ENCODE measurements around the gene SUPT5H.

SUPT5H gene

DNA sequence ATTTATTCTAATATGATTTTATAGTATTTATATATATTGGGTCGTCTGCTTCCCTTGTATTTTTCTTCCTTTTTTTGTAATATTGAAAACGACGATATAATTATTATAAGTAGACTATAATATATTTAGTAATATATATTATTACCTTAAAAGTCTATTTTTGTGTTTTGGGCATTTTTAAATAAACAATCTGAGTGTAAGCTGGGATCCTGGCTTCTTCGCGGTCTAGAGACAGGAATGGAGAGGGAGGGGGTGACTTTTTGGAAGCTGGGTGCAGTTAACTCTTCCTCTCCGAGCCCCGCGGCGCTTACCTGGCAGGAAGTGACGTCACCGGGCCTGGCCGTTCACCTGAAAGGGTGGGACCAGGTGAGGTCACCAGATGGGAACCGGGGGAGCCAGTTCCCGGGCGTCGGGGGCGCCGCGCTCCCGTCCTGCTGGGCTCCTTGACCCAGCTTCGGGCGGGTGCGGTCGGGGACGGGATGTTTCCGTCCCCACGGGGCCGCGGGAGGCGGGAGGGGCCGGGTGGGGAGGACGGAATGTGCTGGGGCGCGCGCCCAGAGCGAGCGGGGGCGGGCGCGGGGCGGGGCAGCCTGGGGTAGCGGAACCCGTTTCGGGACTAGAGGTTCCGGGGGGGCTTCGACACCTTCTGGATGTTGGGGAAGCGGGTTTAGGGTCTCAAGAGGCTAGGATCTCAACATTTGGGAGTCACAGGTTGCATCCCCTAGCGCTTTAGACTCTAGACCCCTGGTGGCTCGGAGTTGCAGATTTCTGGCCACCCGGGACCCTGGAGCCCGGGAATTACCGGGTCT lies 36.0 kb upstream of the SUPT5H start:
- DNase-seq, result peak; percentile 79

DNA sequence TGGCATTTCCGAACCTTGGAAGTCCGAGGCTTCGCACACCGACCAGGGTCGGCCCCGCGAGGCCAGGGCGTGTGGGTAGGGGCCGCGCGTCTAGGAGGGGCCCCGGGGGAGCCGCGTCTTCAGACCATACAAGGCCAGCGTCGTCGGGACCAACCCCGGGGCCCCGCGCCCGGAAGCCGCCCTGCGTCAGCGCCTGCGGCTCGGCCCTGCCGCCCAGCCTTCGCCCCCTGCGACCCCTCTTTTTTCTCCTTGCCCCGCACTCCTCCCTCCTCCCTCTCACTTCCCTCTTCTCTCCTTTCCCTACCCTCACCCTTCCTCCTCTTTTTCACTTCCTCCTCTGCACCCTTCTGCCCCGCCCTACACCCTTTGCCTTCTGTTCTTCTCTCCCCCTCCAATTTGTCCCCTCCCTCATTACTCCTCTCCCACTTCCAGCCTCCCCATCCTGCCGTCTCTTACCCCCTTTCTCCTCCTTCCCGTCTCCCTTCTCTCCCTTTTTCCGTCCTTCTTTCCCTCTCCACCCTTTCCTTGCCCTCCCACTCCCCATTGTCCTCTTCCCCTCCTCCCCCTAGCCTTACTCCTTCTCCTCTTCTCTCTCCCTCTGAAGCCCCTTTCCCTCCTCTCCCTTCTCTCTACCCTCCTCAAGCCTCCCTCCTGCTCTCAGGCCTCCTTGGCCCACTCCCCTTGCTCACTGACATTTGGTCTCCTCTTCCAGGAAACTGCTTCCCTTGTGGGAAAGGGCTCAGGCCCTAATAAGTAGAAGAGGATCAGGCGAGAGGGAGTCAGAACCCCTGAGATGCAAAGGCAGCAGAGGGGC lies 35.2 kb upstream of the SUPT5H start:
- DNase-seq, result peak; percentile 70

DNA sequence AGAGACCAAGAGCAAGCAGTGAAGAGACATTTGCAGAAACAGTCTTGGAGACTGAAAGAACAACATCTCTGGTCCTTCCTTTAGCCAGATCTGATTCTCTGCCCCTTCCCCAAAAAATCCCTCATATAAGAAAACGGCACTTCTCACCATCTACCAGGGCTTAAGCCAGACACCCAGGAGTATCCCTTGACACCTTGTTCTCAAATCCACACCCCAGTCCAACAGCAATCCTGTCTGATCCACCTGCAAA lies 34.6 kb upstream of the SUPT5H start:
- no peak for DNase-seq

DNA sequence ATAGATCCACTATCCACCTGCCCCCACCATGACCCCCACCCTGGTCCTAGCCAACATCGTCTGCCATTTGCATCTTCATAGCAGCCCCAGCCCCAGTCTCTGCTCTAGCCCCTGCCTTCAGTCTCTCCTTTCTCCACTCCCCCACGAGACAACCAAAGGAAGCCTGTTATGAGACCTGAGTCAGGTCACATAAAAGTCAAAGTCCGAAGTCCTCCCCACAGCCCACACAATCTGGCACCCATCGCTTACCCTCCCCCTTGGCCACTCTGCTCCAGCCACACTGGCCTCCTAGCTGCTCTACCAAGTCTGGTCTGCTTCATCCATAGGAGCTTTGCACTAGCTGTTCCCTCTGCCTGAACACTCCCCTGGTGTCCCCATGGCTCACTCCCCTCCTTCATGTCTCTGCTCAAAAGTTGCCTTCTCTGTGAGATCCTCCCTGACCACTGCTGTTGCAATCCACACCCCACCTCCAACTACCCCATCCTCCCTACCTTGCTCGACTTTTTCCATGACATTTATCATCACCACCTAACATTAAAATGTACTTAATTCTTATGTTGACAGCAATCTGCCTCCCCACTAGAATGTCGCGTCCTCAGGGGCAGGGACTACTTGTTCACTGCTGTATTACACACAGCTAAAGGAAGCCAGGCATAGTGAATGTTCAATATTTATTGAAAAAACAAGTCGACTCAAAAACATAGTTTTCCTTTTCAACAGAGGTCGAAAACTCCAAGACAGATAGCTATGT lies 34.1 kb upstream of the SUPT5H start:
- no peak for DNase-seq

DNA sequence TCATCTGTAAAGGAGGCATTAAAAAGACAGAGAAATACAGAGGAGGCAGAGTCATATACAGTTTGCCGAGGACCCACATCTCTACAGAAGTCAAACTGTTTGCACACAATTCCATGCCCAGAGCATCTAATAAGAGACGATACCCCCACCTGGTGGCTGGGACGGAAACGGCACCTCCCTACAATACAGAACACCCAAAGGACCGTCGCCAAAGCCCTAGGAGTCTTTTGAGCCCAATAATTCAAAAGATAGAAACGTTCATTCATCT lies 33.6 kb upstream of the SUPT5H start:
- DNase-seq, result peak; percentile 90

DNA sequence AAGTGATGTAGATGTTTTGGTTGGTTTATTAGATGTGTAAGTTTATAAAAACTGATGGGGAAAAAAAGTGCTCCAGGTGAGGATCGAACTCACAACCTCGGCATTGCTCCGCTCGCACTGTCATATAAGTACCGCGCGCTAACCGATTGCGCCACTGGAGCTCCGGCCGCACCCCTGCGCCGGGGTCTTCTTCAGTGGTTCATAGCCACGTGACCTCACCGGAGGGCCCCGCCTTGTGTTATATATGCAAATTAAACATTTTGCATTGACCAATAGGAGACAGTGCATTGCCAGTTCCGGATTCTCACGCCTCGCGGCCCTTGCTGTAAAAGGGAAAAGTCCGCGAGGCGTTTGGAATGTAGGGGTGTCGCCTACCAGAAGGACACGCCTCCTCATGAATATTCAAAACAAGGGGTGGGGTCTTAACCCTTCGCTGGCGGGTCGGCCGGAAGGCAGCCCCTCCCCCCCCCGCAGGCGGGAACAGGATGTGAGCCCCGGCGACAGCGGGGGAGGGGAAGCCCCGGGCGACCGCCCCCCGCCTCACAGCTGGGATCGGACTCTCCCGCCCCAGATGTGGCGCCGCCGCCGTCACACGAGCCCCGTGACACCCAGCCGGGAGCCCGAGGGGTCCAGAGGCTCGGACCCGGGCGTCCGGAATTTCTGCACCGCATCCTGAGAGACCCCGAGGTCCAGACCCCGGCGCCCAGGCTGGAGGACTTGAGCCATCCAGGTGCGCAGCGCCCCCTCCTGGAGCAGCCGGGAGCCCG lies 33.1 kb upstream of the SUPT5H start, which contains the start of gene PLEKHG2:
Gene PLEKHG2, plus strand, starts transcription at position 570 of the 767 bp plus-strand sequence. CDS start 1,418 bp downstream, outside the sequence.
- DNase-seq, result peak; percentile 100

DNA sequence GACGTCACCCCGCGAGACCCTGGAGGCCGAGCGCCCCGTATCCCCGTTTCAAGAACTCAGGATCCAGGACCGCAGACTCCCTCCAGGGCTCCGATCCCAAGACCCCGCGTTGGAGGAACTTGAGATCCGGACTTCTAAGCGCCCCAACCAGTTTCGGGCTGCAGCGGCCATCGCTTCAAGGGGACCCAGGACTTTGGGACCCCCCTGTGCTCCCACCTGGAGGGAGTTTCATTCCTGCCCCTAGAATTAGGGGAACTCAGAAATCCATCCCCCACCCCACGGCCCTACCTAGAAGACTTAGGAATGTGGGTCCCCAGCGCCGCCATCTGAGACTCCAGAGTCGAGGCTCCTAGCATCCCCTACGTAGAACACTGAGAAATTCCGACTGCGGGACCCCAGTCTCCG lies 32.5 kb upstream of the SUPT5H start:
- no peak for DNase-seq

DNA sequence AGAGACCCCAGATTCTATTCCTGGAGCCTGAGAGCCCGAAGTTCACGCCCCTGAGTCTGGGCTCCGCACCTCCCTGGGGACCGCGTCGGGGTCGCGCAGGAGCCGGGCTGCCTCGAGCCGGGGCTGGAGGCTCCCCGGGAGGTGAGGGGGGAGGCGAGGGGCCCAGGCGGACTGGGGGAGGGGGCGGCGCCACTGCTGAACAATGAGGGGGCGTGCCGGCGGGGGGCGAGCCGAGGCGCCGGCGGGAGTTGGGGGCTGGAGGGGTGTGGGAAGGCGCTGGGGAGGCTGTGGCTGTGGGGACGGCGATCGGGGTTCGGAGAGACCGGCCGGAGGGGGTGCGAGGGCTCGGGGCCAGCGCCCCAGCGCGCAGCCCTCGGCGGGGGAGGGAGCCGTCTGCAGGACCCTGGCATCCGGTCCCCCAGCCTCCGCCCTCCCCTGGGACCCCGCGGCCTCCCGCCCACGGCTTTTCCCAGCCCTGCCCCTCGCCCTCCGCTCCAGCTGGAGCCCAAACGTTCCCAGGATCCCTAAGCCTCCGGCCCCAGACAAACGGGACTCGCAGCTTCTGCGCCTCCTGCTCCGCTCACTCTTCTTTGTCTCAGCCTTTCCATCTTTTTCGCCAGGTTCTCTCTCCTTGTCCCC lies 32.0 kb upstream of the SUPT5H start:
- DNase-seq, result peak; percentile 80

DNA sequence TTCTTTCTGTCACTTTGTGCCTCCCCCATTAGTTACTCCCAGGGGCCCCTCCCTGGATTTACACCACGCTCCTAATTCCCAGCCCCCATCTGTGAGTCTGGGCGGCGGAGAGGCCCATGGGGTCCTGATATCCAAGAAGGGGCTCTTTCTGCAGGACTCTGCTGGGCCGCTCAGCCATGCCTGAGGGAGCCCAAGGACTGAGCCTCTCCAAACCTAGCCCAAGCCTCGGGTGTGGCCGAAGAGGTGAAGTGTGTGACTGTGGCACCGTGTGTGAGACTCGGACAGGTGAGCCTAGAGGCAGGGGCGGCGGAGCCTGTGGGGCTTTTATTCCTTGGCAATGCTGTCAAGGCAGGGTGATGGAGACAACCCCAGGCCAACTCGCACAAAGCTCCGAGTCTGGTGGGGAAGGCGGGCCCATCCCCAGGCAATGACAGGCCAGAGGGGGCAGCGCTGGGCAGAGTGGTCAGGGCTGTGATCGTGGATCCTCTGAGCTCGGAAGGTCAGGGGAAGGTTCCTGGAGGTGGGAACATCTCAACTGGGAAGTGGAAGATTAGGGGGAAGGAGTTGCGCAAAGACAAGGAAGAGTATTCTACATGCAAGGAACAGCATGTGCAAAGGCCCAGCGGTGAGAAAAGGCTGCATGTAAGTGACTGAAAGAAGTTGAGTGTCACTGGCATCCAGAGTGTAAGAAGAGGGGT lies 31.3 kb upstream of the SUPT5H start:
- DNase-seq, result no peak

DNA sequence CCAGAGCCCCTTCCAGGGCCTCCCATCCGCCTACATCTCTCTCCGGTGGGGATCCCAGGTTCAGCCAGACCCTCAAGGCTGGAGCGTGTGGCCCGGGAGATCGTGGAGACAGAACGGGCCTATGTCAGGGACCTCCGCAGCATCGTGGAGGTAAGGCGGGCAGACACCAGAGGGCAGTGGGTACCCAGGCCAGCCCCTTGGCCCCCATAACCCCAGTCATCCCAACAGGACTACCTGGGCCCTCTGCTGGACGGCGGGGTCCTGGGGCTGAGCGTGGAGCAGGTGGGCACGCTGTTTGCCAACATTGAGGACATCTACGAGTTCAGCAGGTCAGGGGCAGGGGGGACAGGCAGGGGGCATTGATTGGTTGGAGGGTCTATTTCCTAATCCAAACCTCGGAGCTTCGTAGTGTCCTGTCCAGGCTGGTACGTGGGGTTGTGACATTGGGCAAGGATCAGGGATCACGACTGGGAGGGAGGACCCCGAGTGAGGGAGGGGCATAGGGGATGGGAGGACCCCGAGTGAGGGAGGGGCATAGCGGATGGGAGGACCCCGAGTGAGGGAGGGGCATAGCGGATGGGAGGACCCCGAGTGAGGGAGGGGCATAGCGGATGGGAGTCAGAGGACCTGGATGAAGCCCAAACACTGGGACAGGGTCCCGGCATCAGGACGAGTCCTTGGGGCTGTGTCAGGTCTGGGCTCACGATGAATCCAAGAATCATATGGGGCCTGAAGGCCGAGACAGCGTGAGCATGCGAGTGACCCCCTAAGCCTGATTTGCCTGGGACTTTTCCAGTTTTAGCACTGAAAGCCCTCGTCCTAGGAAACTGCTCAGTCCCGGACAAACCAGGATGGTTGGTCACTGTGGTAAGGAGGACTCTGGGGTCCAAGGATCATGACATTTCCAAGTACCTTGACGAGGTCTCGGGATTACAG lies 30.0 kb upstream of the SUPT5H start:
- DNase-seq, result no peak

DNA sequence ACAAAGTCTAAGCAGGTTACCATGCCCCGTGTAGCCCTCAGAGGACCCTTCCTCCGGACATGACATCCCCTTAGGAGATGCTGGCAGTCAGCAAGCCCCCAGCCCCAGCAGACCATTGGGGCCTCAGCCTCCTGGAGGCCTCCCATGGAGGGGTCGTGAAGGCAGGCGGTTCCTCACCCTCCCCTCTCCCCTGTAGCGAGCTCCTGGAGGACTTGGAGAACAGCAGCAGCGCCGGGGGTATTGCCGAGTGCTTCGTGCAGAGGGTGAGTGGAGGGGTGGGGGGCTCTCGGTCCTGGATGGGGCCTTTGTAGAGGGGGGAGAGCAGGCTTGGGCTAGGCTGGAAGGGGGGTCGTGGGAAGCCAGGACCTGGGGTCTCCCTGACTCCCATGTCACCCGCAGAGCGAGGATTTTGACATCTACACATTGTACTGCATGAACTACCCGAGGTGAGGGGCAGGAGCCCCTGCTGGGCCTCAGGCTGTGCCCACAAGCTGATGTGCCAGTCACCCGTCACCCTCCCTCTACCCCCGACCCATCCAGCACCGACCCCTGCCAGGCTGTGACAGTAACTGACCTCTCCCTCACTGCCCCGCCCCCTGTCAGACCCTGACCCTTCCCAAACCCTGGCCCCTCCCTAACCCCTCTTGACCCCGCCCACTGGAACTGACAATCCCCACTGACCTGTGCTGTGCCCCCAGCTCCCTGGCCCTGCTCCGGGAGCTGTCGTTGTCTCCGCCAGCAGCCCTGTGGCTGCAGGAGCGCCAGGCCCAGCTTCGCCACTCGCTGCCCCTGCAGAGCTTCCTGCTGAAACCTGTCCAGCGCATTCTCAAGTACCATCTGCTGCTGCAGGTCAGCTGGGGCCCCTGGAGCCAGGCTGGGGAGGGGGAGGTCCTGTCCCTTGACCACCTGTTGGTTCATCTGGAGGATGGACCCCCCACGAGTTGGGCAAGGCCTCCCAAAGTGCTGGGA lies 28.9 kb upstream of the SUPT5H start:
- DNase-seq, result no peak

DNA sequence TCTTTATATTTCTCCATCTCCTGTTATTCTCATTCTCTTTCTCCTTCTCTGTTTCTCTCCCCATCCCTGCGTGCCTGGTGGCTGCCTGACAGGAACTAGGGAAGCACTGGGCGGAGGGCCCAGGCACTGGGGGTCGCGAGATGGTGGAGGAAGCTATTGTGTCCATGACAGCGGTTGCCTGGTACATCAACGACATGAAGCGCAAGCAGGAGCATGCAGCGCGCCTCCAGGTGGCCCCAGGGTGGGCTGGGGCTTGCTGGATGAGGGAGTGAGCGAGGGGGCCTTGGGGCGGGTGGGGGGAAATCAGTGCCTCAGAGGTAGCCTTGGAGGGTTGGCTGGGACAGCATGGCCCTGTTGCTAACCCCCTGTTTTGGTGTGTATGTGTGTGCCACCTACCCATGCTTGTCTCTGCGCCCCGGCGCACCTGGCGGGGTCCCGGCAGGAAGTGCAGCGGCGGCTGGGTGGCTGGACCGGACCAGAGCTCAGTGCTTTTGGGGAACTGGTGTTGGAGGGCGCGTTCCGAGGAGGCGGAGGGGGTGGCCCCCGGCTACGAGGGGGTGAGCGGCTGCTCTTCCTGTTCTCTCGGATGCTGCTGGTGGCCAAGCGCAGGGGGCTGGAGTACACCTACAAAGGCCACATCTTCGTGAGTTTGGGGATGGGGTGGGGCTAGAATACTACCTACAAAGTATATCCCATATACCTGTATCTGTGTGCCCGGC lies 27.8 kb upstream of the SUPT5H start:
- DNase-seq, result no peak

DNA sequence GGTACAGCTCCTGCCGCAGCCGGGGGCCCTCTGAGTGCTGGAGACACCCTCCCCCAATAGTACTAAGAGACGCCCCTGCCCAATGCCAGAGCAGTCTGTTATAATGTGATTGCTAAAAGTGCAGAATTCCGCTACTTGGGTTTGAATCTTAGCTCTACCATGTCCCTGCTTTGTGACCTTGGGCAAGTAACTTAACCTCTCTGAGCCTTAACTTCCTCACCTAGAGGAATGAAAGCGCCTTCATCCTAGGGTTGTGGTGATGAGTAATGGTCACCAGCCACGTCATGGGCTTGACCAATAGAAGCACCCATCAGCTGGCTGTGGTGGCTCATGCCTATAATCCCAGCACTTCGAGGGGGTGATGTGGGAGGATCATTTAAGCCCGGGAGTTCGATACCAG lies 26.4 kb upstream of the SUPT5H start:
- no peak for DNase-seq

DNA sequence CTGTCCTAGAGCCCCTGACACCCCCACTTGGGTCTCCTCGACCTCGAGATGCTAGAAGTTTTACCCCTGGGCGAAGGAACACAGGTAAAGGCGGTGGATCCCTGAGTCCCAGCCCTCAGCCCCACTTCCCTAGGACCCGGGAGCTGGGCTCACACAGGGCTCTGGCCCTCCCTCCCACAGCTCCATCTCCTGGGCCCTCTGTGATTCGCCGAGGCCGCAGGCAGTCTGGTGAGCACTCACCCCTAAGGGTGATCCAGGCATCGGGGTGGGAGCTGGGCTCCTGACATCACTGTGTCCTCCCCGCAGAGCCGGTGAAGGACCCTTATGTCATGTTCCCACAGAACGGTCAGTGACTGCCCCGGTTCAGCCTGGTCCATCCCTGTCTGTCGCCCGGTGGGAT lies 24.6 kb upstream of the SUPT5H start:
- no peak for DNase-seq

DNA sequence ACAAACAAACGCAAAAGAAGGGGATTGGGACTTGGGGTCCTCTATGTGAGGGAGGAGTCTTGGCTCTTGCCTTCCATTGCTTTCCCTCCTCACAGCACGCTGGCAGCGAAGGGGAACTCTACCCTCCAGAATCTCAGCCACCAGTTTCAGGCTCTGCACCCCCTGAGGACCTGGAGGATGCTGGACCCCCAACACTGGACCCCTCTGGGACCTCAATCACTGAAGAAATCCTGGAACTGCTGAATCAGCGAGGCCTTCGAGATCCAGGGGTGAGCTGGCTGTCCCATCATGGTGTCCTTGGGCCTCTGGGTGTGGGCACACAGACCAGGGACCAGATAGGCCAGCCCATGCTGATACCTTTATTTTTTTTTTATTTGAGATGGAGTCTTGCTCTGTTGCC lies 23.4 kb upstream of the SUPT5H start:
- no peak for DNase-seq

DNA sequence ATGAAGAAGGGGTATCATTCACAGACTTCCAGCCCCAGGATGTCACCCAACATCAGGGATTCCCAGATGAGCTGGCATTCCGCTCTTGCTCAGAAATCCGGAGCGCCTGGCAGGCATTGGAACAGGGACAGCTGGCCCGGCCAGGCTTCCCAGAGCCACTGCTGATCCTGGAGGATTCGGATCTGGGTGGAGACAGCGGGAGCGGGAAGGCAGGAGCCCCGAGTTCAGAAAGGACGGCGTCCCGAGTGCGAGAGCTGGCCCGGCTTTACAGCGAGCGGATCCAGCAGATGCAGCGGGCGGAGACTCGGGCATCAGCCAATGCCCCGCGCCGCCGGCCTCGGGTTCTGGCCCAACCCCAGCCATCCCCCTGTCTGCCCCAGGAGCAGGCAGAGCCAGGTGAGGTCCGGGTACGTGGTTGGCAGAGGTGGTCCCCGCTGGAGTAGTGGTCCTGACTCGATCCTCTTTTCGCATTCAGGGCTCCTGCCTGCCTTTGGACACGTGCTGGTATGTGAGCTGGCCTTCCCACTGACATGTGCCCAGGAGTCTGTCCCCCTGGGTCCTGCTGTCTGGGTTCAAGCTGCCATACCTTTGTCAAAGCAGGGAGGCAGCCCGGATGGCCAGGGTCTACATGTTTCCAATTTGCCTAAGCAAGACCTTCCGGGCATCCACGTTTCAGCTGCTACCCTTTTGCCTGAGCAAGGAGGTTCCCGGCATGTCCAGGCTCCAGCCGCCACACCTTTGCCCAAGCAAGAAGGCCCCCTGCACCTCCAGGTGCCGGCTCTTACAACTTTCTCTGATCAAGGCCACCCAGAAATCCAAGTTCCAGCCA lies 21.9 kb upstream of the SUPT5H start:
- no peak for DNase-seq

DNA sequence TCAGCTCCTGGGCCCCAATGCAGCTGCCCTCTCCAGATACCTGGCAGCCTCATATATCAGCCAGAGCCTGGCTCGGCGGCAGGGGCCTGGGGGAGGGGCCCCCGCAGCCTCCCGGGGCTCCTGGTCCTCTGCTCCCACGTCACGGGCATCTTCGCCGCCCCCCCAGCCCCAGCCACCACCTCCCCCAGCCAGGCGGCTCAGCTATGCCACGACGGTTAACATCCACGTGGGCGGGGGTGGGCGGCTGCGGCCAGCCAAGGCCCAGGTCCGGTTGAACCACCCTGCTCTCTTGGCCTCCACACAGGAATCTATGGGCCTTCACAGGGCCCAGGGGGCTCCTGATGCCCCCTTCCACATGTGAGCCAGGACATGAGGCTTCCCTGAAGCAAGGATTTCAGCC lies 20.4 kb upstream of the SUPT5H start:
- DNase-seq, result no peak

DNA sequence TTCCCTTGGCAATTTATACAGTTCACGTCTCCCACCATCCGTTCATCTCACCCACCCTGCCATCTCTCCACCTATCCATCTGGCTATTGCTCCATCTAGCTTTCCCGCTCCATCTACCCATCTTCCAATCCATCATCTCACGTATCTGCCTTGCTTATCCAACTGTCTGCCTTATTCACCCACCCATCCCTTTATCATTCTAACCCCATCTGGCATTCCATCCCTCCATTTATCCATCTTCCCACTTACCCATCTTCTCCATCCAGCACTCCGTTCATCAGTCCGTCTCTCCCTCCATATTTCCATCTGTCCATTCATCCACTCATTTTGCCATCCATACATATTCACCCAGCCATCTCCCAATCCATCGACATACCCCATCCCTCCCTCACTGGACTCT lies 19.6 kb upstream of the SUPT5H start:
- DNase-seq, result no peak

Measured in fibroblast of skin of back (primary cell).